Measurements from ENCODE around the gene SNTG2.

DNA sequence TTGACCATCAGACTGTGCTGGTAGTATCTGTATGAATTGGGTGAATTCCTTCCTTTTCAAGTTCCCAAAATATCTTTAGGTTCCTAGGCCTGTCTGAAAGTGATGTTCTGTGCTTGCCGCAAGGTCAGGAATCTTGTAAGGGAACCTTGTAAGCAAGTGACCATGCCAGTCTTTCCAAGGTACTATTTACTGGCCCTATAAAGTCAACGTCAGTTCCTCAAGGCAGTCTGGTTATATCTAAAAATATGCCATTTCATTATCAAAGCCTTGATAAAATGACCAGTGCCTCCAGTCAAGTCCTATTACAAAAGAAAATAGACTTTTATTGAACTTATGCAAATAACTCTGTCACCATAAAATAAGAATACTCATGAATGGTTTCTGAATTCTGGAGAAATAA lies 374.2 kb downstream of the SNTG2 start:
- TF ChIP-seq PAX8 (IDR thresholded peaks at IDR 0.05) (no peak), ZNF274 (IDR thresholded peaks at IDR 0.05; ENCODE audit: insufficient read depth, insufficient read length) (no peak), MTA3 (IDR thresholded peaks at IDR 0.05; ENCODE audit: borderline replicate concordance, low read length) (no peak), POLR2A (IDR thresholded peaks at IDR 0.05; ENCODE audit: low read depth, low read length) (no peak), SMARCA5 (IDR thresholded peaks at IDR 0.05) (no peak)
- TF ChIP-seq, protein P1, sequence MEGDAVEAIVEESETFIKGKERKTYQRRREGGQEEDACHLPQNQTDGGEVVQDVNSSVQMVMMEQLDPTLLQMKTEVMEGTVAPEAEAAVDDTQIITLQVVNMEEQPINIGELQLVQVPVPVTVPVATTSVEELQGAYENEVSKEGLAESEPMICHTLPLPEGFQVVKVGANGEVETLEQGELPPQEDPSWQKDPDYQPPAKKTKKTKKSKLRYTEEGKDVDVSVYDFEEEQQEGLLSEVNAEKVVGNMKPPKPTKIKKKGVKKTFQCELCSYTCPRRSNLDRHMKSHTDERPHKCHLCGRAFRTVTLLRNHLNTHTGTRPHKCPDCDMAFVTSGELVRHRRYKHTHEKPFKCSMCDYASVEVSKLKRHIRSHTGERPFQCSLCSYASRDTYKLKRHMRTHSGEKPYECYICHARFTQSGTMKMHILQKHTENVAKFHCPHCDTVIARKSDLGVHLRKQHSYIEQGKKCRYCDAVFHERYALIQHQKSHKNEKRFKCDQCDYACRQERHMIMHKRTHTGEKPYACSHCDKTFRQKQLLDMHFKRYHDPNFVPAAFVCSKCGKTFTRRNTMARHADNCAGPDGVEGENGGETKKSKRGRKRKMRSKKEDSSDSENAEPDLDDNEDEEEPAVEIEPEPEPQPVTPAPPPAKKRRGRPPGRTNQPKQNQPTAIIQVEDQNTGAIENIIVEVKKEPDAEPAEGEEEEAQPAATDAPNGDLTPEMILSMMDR (IDR thresholded peaks at IDR 0.05 in 2 of 3, conservative IDR thresholded peaks at IDR 0.05 in 1 of 3; ENCODE audit: control insufficient read depth in 2 of 3, extremely low read depth in 1 of 3, insufficient read depth in 1 of 3, low read depth in 3 of 3, low read length in 3 of 3), result no peak
